NCI-H446 treated with DMSO at 0.1 percent for 48 hours (cell line): ENCODE data around the gene CACNA1D.

ENCODE experiments used
- DNase-seq: peaks from one replicate; lab custom pipeline; 2025; lab: John Stamatoyannopoulos, UW

Gene CACNA1D

GRCh38 chr3:53495520-53496391, 1.3 kb downstream of the CACNA1D start:
- DNase-seq, result no peak

- DNase-seq, result no peak
These were observed 1.9 kb downstream of the CACNA1D start for GRCh38 chr3:53496392-53496670.

GRCh38 chr3:53496984-53497383, 2.6 kb downstream of the CACNA1D start:
- DNase-seq, result no peak

GRCh38 chr3:53498806-53499641, 4.6 kb downstream of the CACNA1D start:
- no peak for DNase-seq

GRCh38 chr3:53500165-53500777, 5.9 kb downstream of the CACNA1D start:
- no peak for DNase-seq

- no peak for DNase-seq
These were observed 6.8 kb downstream of the CACNA1D start for GRCh38 chr3:53501178-53501577.

- DNase-seq, result no peak
These were observed 8.3 kb downstream of the CACNA1D start for GRCh38 chr3:53502737-53503136.

GRCh38 chr3:53503195-53503594, 8.8 kb downstream of the CACNA1D start:
- no peak for DNase-seq

GRCh38 chr3:53506110-53506762, 11.8 kb downstream of the CACNA1D start:
- DNase-seq, result no peak

GRCh38 chr3:53506763-53507145, 12.3 kb downstream of the CACNA1D start:
- DNase-seq, result no peak

- no peak for DNase-seq
These were observed 15.1 kb downstream of the CACNA1D start for GRCh38 chr3:53509494-53509893.

GRCh38 chr3:53510508-53510907, 16.1 kb downstream of the CACNA1D start:
- no peak for DNase-seq

- no peak for DNase-seq
These were observed 16.8 kb downstream of the CACNA1D start for GRCh38 chr3:53511246-53511645.

- DNase-seq, result no peak
These were observed 19.3 kb downstream of the CACNA1D start for GRCh38 chr3:53513556-53514190.

- DNase-seq, result no peak
These were observed 21.9 kb downstream of the CACNA1D start for GRCh38 chr3:53516339-53516738.

GRCh38 chr3:53518495-53518981, 24.1 kb downstream of the CACNA1D start:
- DNase-seq, result no peak

GRCh38 chr3:53519065-53519709, 24.8 kb downstream of the CACNA1D start:
- DNase-seq, result no peak

GRCh38 chr3:53523346-53523745, 28.9 kb downstream of the CACNA1D start:
- DNase-seq, result no peak

- no peak for DNase-seq
These were observed 30.2 kb downstream of the CACNA1D start for GRCh38 chr3:53524566-53524965.

GRCh38 chr3:53525765-53526703, 31.6 kb downstream of the CACNA1D start:
- no peak for DNase-seq
